Stromal cell of bone marrow (primary cell): ENCODE measurements around the gene PIGR.

Experiments used
- DNase-seq: peaks from one replicate; pipeline ENCODE4 v3.0.0-alpha.2; 2012; ENCODE audit warnings: low read depth

Gene PIGR

DNA sequence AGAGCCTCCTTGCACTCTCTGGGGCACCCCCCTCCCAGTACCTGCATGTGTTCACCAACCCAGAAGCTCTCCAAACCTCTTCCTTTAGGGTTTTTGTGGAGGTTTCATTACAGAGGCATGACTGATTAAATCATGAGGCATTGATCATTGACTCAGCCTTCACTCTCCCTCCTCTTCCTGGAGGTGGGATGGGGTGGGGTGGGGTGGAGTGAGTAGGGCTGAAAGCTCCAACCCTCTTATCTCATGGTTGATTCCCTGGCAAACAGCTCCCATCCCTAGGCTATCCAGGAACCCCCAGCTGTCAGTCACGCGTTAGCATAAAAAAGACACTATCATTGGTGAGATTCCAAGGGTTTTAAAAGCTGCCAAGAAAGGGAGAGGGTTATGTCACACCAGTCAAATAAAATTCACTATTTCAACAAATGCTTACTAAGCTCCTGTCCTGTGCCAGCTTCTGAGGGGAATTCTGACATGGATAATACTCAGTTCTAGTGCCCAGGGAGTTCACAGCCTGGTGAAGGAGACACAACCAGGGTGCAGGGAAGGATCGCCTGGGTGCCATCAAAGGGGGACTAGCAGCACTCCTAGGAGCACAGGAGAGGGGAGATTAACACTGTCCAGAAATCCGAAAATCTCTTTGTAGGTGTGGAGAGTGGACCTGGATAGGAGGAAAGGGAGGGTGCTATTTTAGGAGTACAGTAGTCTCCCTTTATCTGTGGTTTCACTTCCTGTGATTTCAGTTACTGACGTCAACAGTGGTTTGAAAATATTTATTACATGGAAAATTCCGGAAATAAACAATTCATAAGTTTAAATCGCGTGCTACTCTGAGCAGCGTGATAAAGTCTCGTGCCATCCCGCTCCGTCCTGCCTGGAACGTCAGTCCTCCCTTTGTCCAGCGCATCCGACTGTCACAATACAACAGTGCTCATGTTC, 55.9 kb downstream of the PIGR start:
- DNase-seq = peak; percentile 38

DNA sequence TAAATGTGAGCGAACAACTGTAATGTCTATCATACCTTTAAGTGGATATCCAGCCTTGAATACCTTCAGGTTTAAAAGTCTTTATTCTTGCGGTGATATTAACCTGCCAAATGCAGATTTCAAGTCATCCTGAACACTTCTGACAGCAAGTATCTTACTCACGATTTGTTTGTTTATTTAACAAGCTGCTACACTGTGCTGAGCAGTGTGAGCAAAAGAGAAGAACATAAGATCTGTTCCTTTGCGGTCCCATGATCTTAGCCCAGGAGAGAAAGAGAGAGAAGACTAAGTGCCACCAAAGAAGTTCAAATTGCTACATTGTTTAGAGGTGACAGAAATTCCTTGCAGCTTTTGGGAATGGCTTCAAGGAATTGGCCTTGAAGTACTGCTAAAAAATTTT, 58.6 kb downstream of the PIGR start:
- no peak for DNase-seq

DNA sequence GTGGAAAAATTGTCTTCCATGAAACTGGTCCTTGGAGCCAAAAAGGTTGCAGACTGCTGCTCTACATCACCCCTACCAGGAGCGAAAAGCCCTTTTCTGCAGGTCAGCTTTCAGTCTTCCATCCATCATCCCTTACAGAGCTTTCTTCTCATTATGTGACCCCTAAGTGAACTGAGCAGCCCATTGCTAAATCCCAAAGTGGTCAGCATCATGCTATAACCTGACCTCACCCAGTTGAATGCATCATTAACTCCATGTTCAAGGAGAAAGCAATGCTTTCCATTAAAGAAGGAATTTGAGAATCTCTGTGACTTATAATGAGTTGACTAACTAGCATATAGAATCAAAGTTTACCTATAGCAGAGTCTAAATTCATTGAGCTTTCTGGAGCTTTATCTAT, 59.4 kb downstream of the PIGR start:
- DNase-seq = no peak

GRCh38 chr1:206885341-206886060, 60.8 kb downstream of the PIGR start:
- no peak for DNase-seq

GRCh38 chr1:206883876-206884275, 62.4 kb downstream of the PIGR start:
- DNase-seq = no peak

DNA sequence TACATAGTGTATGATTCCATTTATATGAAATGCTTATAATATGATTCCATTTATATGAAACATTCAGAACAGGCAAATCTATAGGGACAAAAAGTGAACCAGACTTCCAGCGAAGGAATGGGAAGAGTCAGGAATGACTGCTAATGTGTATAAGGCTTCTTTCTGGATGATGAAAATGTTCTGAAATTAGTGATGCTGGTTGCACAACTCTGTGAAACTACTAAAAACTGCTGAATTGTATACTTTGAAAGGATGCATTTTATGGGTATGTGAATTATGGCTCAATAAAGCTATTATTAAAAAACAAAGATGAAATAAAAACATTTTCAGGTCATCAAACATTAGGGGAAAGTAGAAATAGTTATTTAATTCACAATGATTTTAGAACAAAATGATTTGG, 63.1 kb downstream of the PIGR start:
- no peak for DNase-seq

- DNase-seq = no peak
Observed at GRCh38 chr1:206882555-206882954, 63.7 kb downstream of the PIGR start.

DNA sequence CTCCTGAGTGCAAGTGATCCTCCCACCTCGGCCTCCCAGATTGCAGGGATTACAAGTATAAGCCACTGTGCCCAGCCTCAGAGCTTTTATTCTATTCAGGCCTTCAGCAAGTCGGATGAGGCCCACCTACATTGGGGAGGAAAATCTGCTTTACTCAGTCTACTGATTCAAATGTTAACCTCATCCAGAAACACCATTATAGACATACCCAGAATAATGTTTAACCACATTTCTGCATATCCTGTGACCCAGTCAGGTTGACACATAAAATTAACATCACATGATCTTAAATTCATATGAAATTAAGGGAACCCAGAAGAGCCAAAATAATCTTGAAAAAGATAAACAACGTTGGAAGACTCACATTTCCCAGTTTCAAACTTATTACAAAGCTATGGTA, 66.0 kb downstream of the PIGR start:
- DNase-seq = no peak
